Lower lobe of right lung (tissue), 2 donors: ENCODE data around the gene OTOP2. TPM values are rescaled to one million over a fixed set of nuclear protein-coding genes. Genes with fewer than 3 reads are reported as not detected.
A peak's percentile ranks its signal among the peaks of the same experiment; 100 is the strongest.

ENCODE experiments used
- ATAC-seq, 2 donors: fragments of 200-7000 bp; cut with Tn5 transposase; one replicate each; pipeline ENCODE4 v1.9.1; 2020 to 2022; ENCODE audit warnings: mild to moderate bottlenecking in 2 of 2, moderate library complexity in 2 of 2
- DNase-seq: peaks from one replicate; pipeline ENCODE4 v3.0.0-alpha.2; 2020
- H3K27ac ChIP-seq: fragments of 200-600 bp; one replicate; pipeline ENCODE4 v1.8.0; 2022
- H3K27me3 ChIP-seq: fragments of 200-600 bp; one replicate; pipeline ENCODE4 v1.8.0; 2022; ENCODE audit warnings: low read depth
- H3K36me3 ChIP-seq: fragments of 200-600 bp; one replicate; pipeline ENCODE4 v1.8.0; 2022; ENCODE audit warnings: mild to moderate bottlenecking
- H3K4me1 ChIP-seq: fragments of 200-600 bp; one replicate; pipeline ENCODE4 v1.8.0; 2022
- H3K4me3 ChIP-seq: fragments of 200-600 bp; one replicate; pipeline ENCODE4 v1.8.0; 2022; ENCODE audit warnings: mild to moderate bottlenecking
- H3K9me3 ChIP-seq: fragments of 200-600 bp; one replicate; pipeline ENCODE4 v1.8.0; 2022
- intact Hi-C: fragments of 100-400 bp; cut with DNase I; formaldehyde crosslinking; loops from one replicate; pipeline ENCODE4 v1.11.0; 2022
- total RNA-seq: library from RNA; stranded (reverse); fragmentation: NEBNext Ultra II Directional; extraction: Animal tissue kit (Norgen Biotek cat#: 25700); gene quantifications from one replicate; pipeline ENCODE4 v1.2.1, GENCODE V29; 2021
- TF ChIP-seq, protein P1 (sequence below): fragments of 200-600 bp; IDR thresholded peaks from one replicate; pipeline ENCODE4 v1.8.0; 2022; ENCODE audit warnings: antibody characterized with exemption, mild to moderate bottlenecking
- donor health status: DM: no; HTN: yes; CAD: no; lungs with severe emphysema.

The OTOP2 gene
- total RNA-seq, 1 donor from 2014 or later = not detected

DNA sequence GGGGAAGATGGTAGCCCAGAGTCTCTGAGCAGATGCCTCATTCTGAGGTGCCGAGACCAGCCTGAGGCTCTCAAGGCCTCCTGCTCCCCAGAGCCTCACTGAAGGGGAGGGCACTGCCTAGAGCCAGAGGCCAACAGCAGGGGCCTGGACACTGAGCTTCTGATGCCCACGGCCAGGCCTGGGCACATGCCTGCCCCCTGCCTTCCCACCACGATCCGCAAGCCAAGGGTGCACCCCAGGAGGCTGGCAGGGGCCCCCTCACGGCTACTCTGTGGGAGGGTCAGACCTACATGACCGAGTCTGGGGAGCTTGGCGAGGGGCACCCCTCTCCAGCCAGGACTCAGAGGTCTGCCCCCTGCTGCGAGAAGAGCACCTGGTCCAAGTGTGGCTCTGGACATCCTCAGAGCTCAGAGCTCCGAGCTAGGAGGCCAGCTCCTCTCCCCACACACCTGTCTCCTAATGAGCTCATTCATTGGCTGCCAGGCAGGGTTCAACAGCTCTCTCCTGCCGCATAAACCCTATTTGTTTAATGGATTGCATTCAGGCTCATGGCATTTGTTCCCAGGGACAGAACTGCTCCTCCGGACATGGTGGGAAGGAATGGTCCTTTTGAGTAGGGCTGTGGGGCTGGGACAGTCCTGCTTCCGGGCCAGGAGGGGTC lies 25.5 kb downstream of the OTOP2 start:
- H3K9me3 ChIP-seq = no peaks in the 10 kb centered on the region

DNA sequence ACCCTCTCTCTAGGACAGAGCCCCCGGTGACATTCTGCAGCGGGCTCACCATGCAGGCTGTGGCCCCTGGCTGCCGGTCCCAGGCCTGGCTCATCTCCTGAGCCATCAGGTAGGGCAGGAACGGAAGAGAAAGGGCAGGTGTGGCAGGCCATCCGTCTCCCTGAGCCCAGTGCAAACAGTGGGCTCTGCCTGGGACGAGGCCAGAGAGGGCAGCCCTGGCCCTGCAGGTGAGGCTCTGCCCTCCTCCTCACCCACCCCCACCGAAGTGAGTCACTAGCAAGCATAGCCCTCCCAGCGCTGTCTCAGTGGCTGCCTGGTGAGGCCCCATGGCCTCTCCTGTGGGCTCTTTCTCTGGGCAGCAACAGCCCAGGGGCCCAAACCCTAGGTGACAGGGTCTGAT lies 26.1 kb downstream of the OTOP2 start:
- Histone ChIP-seq H3K27ac (no peak overlapping the region), H3K9me3 (no peaks in the 10 kb centered on the region), H3K36me3 (no peaks in the 10 kb centered on the region), H3K4me1 (no peaks in the 10 kb centered on the region), H3K27me3 (peaks cover 8% of the 10 kb centered on the region), H3K4me3 (no peak overlapping the region)
- ATAC-seq (peak in 1 of 2 donors; percentile 10), DNase-seq (no peak)
- TF ChIP-seq, protein P1, sequence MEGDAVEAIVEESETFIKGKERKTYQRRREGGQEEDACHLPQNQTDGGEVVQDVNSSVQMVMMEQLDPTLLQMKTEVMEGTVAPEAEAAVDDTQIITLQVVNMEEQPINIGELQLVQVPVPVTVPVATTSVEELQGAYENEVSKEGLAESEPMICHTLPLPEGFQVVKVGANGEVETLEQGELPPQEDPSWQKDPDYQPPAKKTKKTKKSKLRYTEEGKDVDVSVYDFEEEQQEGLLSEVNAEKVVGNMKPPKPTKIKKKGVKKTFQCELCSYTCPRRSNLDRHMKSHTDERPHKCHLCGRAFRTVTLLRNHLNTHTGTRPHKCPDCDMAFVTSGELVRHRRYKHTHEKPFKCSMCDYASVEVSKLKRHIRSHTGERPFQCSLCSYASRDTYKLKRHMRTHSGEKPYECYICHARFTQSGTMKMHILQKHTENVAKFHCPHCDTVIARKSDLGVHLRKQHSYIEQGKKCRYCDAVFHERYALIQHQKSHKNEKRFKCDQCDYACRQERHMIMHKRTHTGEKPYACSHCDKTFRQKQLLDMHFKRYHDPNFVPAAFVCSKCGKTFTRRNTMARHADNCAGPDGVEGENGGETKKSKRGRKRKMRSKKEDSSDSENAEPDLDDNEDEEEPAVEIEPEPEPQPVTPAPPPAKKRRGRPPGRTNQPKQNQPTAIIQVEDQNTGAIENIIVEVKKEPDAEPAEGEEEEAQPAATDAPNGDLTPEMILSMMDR = no peak
- intact Hi-C loops = no loop called here

More for the DNA sequence above, 25.5 kb downstream of the OTOP2 start:
- Histone ChIP-seq H3K36me3 (no peaks in the 10 kb centered on the region), H3K4me1 (no peaks in the 10 kb centered on the region), H3K27ac (no peak overlapping the region), H3K4me3 (no peak overlapping the region), H3K27me3 (peaks cover 8% of the 10 kb centered on the region)
- intact Hi-C loops = no loop called here
- TF ChIP-seq, protein P1 = no peak
- DNase-seq (no peak), ATAC-seq (no peak)

DNA sequence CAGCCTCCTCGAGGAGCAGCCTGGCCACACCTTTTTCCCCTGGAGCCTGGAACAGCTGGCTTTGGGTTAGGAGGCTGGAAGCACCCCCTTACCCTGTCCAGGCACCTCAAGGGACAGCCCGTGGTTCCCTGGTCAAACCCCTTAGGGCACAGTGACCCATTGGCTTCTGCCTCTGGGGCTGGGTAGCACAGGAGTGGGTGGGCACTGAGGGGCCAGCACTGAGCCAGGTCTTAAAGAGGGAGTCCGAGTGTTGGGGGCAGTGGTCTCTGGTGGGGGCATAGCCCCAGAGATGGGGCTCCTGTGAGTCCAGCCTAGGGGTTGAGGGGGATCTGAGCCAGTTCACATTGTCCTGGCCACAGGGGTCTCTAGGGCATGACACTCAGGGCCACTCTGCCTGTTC lies 27.0 kb downstream of the OTOP2 start:
- H3K27me3 ChIP-seq = peaks cover 8% of the 10 kb centered on the region
- ATAC-seq (no peak), DNase-seq (no peak)
- TF ChIP-seq, protein P1 = no peak
- no peak overlapping the region for H3K4me3 ChIP-seq
- intact Hi-C loops = no loop called here
- H3K4me1 ChIP-seq = no peaks in the 10 kb centered on the region
- no peaks in the 10 kb centered on the region for H3K9me3 ChIP-seq
- H3K36me3 ChIP-seq = no peaks in the 10 kb centered on the region
- no peak overlapping the region for H3K27ac ChIP-seq

DNA sequence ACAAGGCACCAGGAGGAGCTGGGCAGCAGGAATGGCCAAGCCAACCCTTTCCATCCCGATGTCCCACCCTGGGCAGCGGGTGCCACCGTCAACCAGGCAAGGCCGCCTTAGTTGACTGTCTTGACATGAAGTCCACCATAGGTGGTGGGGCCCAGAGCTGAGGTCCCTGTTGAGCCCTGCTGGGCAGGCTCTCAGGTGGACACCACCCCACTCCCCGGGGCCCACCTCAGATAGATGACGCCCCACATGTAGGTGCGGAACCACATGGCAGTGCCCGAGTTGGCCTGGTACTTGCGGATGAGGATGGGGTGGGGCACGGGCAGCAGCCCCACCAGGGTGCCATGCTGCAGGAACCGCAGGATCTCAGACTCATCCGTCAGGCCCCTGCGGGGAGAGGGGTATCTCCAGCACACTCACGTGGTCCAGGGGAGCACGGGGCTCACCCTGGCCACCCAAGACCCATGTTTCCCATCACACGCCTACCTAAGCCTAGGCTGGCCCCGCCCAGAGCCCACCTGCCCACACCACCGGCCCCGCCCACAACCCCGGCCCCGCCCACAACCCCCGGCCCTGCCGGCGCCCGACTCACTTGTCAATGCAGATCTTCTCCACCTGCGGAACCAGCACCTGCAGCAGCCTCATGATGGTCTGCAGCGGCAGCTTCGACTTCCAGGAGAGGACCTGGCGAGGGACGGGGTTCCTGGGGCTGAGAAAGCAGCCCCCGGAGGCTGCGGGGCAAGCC lies 27.8 kb downstream of the OTOP2 start:
- intact Hi-C loops = no loop called here
- no peak overlapping the region for H3K27ac ChIP-seq
- TF ChIP-seq, protein P1 = no peak
- peaks cover 5% of the 10 kb centered on the region for H3K27me3 ChIP-seq
- peaks cover 4% of the 10 kb centered on the region for H3K36me3 ChIP-seq
- no peak overlapping the region for H3K4me3 ChIP-seq
- no peak for DNase-seq
- H3K9me3 ChIP-seq = no peaks in the 10 kb centered on the region
- no peaks in the 10 kb centered on the region for H3K4me1 ChIP-seq
- ATAC-seq = peak in 1 of 2 donors; percentile 4

DNA sequence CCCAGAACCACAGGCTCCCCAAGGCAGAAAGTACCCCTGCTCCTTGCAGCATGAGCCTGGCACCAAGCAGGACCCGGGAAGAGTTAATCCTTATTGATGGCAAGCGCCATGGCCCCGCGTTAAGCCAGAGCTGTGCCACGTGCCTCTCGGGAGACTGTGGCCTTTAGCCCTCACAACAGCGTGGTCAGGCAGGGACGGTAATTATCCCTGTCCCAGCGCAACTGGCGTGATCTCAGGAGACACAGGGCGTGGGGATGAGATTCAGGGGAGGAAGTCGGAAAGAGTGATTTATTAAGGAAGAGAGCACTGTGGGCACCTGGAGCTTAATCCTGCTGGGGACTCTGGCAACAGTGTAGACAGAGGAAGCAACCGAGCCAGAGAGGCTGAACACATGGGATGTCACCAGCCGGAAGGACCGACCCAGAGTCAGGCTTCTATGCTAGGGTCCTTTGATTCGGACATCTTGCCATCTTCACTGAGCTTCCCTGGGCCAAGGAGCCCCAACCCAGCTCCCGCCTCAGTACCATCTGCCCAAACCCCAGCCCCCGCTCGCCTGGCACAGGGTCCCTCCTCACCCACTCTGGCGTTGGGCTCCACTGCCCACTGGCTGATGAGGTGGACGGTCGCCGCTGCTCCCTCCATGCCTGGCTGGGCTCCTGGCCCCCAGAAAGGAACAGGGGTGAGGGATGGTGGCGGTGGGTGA lies 28.5 kb downstream of the OTOP2 start:
- TF ChIP-seq, protein P1 = no peak
- intact Hi-C loops = no loop called here
- H3K4me1 ChIP-seq = no peaks in the 10 kb centered on the region

More for the DNA sequence above, 28.5 kb downstream of the OTOP2 start:
- Histone ChIP-seq H3K27ac (no peak overlapping the region), H3K9me3 (no peaks in the 10 kb centered on the region), H3K4me3 (no peak overlapping the region), H3K36me3 (peaks cover 4% of the 10 kb centered on the region), H3K27me3 (peaks cover 5% of the 10 kb centered on the region)
- no peak for DNase-seq
- ATAC-seq = no peak
